Pancreas (tissue), 10 donors: ENCODE data around the gene PTPN14. TPM values are rescaled to one million over a fixed set of nuclear protein-coding genes. Genes with fewer than 3 reads are reported as not detected.
"Not testable (repeated sequence)": the region's sequence is repeated elsewhere in the genome, so short reads cannot be mapped to it uniquely, and the experiment has no call there.

Experiments
- ATAC-seq, 4 donors: fragments of 200-7000 bp; cut with Tn5 transposase; one replicate each; pipeline versions ENCODE4 v1.8.0 to v1.9.1; 2020; ENCODE audit warnings: mild to moderate bottlenecking in 4 of 4, moderate library complexity in 4 of 4
- DNase-seq, 6 donors: peaks; one replicate each; pipeline ENCODE4 v3.0.0-alpha.2; 2020
- FAIRE-seq: peaks from 2 replicates; lab custom pipeline; 2012; peaks lifted over from hg19 to GRCh38; lab: Jason Lieb, UNC
- H3K27ac ChIP-seq, 4 donors: fragments of 200-600 bp; sonication (generic); 1 replicate in 3 of 4; 2 replicates in 1 of 4; pipeline versions ENCODE4 v1.5.0 to v1.8.0; 2020
- H3K27me3 ChIP-seq, 4 donors: fragments of 200-600 bp; one replicate each; pipeline ENCODE4 v1.8.0; 2021
- H3K36me3 ChIP-seq, 3 donors: fragments of 200-600 bp; sonication (generic) in 1 of 3; one replicate each; pipeline versions ENCODE4 v1.5.0 to v1.8.0; 2020 to 2021
- H3K4me1 ChIP-seq, 3 donors: fragments of 200-600 bp; one replicate each; pipeline ENCODE4 v1.8.0; 2021
- H3K4me3 ChIP-seq, 4 donors: fragments of 200-600 bp; sonication (generic) in 2 of 4; one replicate each; pipeline versions ENCODE4 v1.5.0 to v1.8.0; 2020 to 2021
- H3K9me3 ChIP-seq, 4 donors: fragments of 200-600 bp; one replicate each; pipeline ENCODE4 v1.8.0; 2021
- CTCF ChIP-seq, 4 donors: fragments of 200-600 bp; sonication (generic) in 3 of 4; IDR thresholded peaks; one replicate each; pipeline versions ENCODE4 v1.5.0 to v1.8.0; 2021; ENCODE audit warnings: antibody characterized with exemption in 4 of 4
- WGBS, 2 donors: extraction: QIAGEN DNeasy Blood & Tissue Kit; methylation state at CpG; one replicate each; pipeline ENCODE4 v1.1.7; 2013; 5-methylcytosine and 5-hydroxymethylcytosine counted together
- intact Hi-C, 3 donors: fragments of 100-400 bp; cut with DNase I; formaldehyde crosslinking; loops; one replicate each; pipeline versions ENCODE4 v1.11.1 to v1.14.2; 2022
- polyA plus RNA-seq, 2 donors: library from polyadenylated mRNA; stranded (reverse); fragments of 200-250 nt; gene quantifications; one replicate each; pipeline ENCODE4 v1.2.3, GENCODE V29; 2013
- total RNA-seq, 6 donors: library from RNA; stranded (reverse); fragmentation: NEBNext Ultra II Directional in 4 of 6; extraction: Animal tissue kit (Norgen Biotek cat#: 25700) in 4 of 6; gene quantifications; one replicate each; pipeline versions ENCODE4 v1.2.1 to v1.2.4, GENCODE V29; 2021 to 2023
- donor health status: healthy with polysubstance abuse.
- donor health status: DM: no; HTN: no; CAD: no; lungs with moderate emphysema.
- donor health status: DM: no; HTN: no; CAD: no.
- donor health status: control.
- donor health status: control.
- donor health status: Bipolar disorder and iron deficiency.
- donor health status: DM: yes; HTN: yes; CAD: no.
- donor health status: DM: no; HTN: no; CAD: no.
- donor health status: DM: no; HTN: no; CAD: no.
- donor health status: DM: yes; HTN: yes; CAD: no.

Gene PTPN14
- total and polyA plus RNA-seq, 8 donors, result 1.9 to 17.5 (median 11.5) TPM

- ATAC-seq, result no peak
- Histone ChIP-seq H3K9me3 (no peaks in the 10 kb centered on the region), H3K27ac (no peak overlapping the region), H3K4me3 (no peak overlapping the region), H3K36me3 (no peaks in the 10 kb centered on the region), H3K27me3 (no peaks in the 10 kb centered on the region), H3K4me1 (peaks cover 0 to 6% (median 4%) of the 10 kb centered on the region in 3 donors)
- WGBS, 2 donors, result 80 to 84% methylated on average over 7 of the region's 7 CpGs
- intact Hi-C loops, result no loop called here
- FAIRE-seq, result peak; percentile 9
- no peak for DNase-seq
- no peak for TF ChIP-seq CTCF (IDR thresholded peaks at IDR 0.05)
Measured at GRCh38 chr1:214493126-214493796, 58.1 kb downstream of the PTPN14 start.

DNA sequence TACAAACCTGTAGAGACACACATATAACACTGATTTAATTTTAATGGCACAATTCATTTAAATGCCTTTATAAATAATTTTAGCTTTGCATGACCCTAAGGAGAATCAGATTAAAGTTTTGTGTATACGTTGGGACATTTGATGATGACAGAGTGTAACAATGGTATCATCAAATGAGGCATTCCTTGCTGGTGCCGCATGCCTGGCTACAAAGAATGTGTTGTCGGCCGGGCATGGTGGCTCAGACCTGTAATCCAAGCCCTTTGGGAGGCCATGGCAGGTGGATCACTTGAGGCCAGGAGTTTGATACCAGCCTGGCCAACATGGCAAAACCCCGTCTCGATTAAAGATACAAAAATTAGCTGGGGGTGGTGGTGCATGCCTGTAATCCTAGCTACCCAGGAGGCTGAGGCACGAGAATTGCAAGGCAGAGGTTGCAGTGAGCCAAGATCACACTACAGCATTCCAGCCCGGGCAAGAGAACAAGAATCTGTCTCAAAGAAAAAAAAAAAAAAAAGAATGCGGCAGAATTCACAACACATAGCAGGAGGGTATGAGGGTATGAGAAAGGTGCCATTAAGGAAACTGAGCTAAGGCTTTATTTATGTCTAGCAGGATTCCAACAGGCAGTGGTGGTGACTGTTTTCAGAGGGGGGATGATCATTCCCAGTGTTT is 58.9 kb downstream of the PTPN14 start:
- Histone ChIP-seq H3K4me1 (no peaks in the 10 kb centered on the region), H3K36me3 (no peaks in the 10 kb centered on the region), H3K9me3 (no peaks in the 10 kb centered on the region), H3K4me3 (no peak overlapping the region), H3K27me3 (no peaks in the 10 kb centered on the region), H3K27ac (no peak overlapping the region)
- ATAC-seq, result no peak
- intact Hi-C loops, result no loop called here
- TF ChIP-seq CTCF (IDR thresholded peaks at IDR 0.05), result no peak
- DNase-seq, result no peak
- FAIRE-seq, result no peak
- 89 to 93% methylated on average over 9 of the region's 9 CpGs for WGBS, 2 donors

GRCh38 chr1:214491468-214492146 is 59.8 kb downstream of the PTPN14 start:
- H3K27me3 ChIP-seq, result no peaks in the 10 kb centered on the region
- H3K27ac ChIP-seq, result no peak overlapping the region
- no peaks in the 10 kb centered on the region for H3K36me3 ChIP-seq
- DNase-seq (no peak), FAIRE-seq (no peak), ATAC-seq (no peak)
- no peak overlapping the region for H3K4me3 ChIP-seq
- no peak for TF ChIP-seq CTCF (IDR thresholded peaks at IDR 0.05)
- 76 to 78% methylated on average over 5 of the region's 5 CpGs for WGBS, 2 donors
- H3K4me1 ChIP-seq, result no peaks in the 10 kb centered on the region
- intact Hi-C loops, result no loop called here
- no peaks in the 10 kb centered on the region for H3K9me3 ChIP-seq

GRCh38 chr1:214485151-214485550 is 66.3 kb downstream of the PTPN14 start:
- ATAC-seq (no peak), DNase-seq (no peak), FAIRE-seq (no peak)
- Histone ChIP-seq H3K36me3 (no peaks in the 10 kb centered on the region), H3K27ac (no peak overlapping the region), H3K27me3 (no peaks in the 10 kb centered on the region), H3K4me3 (no peak overlapping the region), H3K9me3 (no peaks in the 10 kb centered on the region), H3K4me1 (peaks cover 0 to 10% (median 0%) of the 10 kb centered on the region in 3 donors)
- WGBS, 2 donors, result 77 to 86% methylated on average over 5 of the region's 5 CpGs
- TF ChIP-seq CTCF (IDR thresholded peaks at IDR 0.05), result no peak
- intact Hi-C loops, result no loop called here

DNA sequence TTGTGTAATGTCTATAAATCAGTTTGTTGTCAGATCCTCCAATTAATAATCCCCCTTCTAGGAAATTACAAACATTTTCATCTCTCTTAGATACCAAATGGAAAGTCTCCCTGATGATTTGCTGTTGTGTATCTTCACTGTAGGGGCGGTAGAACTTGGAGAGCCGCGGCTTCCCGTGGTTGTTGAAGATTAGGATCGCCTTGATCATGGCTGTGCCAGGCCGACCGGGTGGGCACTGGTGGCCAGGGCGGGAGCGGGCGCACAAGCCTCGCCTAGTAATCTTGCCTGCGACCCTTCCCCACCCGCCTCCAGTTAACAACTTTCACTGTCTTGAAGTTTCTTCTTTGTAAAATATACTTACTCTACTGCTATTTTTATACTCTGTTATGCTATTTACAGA is 68.2 kb downstream of the PTPN14 start:
- H3K4me3 ChIP-seq, DNase-seq, intact Hi-C loops, H3K27me3 ChIP-seq, FAIRE-seq, H3K36me3 ChIP-seq, H3K4me1 ChIP-seq, ATAC-seq, H3K9me3 ChIP-seq, H3K27ac ChIP-seq: not testable (repeated sequence)
- WGBS, 2 donors, result 86 to 89% methylated on average over 13 of the region's 13 CpGs

- ATAC-seq (peak; percentile 81 to 88 (median 86)), FAIRE-seq (peak; percentile 95)
- intact Hi-C loops, H3K4me3 ChIP-seq, H3K9me3 ChIP-seq, H3K27ac ChIP-seq, DNase-seq, H3K27me3 ChIP-seq, H3K36me3 ChIP-seq: not testable (repeated sequence)
- peaks cover 0 to 15% (median 0%) of the 10 kb centered on the region in 3 donors for H3K4me1 ChIP-seq
- 25 to 42% methylated on average over 2 of the region's 2 CpGs for WGBS, 2 donors
Measured at GRCh38 chr1:214481983-214482634, 69.3 kb downstream of the PTPN14 start.
